Right forelimb (tissue), 1 donor: ENCODE measurements around the gene FNTB.
A peak's percentile ranks its signal among the peaks of the same experiment; 100 is the strongest.

ENCODE experiments used
- DNase-seq: peaks from one replicate; pipeline ENCODE4 v3.0.0-alpha.2; 2018

The FNTB gene

GRCh38 chr14:64986648-64987437 is at the start of gene FNTB:
Gene FNTB, plus strand, starts transcription at chr14:64986895. Its CDS starts 59 bp downstream, at chr14:64986954.
- peak; percentile 98 for DNase-seq

DNA sequence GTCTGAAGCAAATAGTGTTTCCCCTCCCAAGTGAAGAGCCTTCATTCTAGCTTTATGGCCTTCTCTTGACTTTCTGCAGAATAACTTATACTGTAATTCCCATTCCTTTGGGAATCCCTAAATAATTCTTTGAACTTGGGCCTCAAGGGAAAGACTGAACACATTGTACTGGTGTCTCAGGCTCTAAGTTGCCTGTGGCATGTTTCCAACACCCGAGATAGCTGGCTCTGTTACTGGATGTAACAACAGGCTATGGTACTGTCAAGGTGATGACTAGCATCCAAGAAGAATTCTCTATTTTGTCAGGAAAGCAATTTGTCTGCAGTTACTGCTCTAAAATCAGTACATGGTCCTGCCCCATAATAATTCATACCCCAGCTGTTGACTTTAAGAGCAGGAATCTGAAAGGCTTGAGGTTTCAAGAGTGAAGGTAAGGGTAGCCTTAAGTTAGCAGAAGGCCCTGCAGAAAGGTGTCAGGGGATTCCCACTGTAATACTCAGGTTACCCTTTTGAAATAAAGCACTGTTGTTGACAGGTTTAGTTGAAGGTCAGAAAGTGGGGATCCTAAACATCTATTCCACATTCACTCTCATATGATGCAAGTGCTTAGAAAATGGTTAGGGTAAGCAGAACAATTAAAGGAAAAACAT is 49.4 kb upstream of the FNTB start:
- no peak for DNase-seq

DNA sequence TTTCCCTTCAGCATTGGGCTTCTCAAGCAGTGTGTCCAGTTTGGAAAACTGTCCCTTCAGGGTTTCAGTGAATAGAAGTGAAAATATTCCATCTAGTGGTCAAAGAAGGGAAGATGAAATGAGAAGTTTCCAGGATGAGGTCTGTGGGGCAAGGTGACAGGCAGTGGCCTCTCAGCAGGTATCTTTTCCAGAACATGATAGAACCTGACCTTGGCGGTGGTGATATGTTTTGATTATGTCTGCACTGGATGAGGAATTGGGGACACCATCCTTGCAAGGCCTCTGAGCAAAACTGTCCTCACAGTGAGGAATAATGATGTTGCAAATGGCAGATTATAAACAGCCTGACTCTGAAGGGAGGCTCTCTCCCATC is 48.9 kb upstream of the FNTB start:
- DNase-seq: no peak

GRCh38 chr14:64938972-64939816 is 47.5 kb upstream of the FNTB start:
- DNase-seq: no peak

DNA sequence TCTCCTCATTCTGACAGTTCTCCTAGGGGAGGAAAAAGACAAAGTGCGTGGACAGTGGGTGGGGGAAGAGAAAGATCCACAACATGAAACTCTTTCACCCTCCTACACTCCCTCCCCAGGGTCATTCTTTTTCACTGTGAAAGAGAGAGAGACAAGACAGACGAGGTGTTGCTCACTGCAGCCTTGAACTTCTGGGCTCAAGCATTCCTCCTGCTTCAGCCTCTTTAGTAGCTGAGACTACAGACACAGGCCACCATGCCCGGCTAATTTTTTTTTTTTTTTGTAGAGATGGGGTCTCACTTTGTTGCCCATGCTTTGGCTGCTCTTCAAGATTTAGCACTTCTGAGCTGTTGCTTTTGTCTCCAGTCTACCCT is 46.9 kb upstream of the FNTB start:
- no peak for DNase-seq

DNA sequence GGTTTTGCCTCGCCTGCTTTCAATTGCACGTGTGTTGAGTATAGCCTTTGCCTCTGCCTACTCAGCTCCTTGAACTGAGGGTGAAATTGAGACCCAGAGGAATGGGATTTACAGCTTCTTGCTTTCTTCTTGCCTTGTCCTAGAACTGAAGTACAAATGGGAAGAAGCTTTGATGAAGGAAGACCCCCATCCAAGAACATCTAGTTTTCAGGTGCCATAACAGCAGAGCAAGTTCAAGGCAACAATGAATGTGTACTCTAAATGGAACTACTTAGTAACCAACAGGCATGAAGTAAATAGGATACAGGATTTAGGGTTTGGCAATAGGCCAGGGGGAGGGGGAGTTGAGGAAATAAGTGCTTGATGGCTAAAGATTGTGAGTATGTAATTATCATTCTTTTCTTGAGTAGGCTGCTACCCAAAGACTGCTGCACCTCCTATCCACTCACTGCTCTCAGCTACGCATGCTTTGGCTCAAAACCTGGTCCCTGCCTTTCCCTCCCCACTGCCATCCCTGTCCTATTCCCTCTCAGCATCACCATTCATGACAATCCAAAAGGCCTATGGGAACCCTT is 46.3 kb upstream of the FNTB start:
- no peak for DNase-seq

DNA sequence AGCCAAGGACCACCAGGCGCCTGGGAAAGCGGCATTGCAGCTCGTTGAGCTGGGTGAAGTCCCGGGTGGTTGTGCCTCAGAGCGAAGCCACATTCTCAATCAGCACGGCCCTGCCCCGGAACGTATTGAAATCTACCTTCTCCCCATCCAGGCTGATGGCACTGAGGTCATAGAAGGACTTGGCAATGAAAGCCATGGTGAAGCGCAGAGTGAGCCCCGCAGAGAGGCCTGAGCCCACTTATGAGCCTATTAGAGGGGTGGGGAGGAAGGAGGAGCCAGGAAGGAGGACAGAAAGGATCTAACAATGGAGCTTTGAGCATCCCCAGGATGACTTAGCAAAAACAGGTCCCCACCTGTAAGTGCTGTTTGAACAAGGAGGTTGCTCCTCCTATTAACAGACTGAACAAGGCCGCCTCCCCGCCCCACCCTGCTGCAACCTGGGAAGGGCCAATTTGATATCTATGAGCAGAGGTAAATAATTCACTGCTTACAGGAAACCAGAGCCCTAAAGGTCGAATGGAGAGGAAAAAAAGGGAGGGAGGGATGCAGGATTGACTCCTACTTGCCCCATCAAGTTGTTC is 44.1 kb upstream of the FNTB start, which contains the start of gene GPX2:
GPX2 (minus strand) TSS at position 215 of the 581 bp plus-strand sequence; CDS start at position 196, 19 bp downstream.
- no peak for DNase-seq

- DNase-seq: no peak
Observed at GRCh38 chr14:64943556-64943955, 43.1 kb upstream of the FNTB start.

DNA sequence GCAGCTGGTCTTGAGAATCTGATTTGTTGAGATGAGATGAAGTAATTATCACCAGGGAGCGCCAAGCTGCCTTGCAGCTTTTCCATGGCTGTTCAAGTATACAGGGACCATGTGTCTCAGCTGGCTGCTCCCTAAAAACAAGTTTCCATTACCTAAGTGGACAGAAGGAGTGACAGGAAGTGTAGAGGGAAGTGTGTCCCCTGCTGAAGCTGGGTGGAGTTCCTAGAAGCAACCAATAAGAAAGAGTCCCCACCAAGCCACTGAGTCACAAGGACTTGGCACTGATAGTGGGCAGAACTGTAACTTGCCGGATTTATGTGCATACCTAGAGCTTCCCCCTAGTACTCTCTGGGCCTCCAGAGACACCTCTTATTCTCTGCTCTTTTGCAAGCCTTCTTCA is 42.7 kb upstream of the FNTB start:
- DNase-seq: no peak

DNA sequence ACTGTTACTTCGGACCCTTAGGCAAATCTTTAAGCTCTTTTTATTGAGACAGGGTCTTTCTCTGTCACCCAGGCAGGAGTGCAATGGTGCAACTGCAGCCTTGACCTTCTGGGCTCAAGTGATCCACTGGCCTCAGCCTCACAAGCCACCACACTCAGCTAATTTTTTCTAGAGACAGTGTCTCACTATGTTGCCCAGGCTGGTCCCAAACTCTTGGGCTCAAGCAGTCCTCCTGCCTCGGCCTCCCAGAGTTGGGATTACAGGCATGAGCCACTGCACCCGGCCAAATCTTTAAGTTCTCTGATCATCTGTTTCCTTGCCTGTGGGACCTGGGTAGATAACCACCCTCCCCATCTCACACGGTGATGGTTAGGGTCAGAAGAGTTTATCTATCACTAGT is 41.8 kb upstream of the FNTB start:
- no peak for DNase-seq

DNA sequence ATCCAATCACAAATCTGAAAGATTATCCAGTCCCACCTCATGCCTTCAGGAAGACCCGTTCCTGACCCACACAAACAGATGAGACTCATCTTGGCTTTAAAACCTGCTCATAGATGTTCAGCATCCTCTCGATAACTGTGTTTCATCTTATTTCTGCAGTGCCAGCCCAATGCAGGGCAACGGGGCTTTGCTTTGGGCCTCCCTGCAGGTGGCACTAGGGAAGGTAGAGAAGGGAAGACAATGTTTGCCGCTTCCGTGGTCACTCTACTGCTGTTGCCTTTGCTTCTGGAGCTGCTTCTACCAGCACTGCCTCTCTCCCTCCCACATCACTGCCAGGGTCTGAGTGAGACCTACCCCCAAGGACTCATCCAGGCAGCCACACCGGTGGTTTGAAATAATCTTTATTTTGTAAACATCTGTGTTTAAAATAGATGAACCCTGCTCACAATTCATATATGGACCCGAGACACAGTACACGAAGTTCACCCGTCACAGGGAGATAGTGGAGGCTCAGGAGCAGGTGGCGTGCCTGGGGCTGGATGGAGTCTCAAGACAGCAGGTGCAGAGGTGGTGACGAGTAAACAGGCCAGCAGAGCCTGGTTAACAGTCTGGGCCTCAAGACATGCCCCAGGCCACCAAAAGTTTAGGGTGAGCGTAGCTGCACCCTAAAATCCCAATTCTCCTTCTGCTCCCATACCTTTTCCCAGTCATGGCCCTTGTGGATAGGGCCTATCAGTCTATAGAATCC is 41.1 kb upstream of the FNTB start:
- no peak for DNase-seq

- DNase-seq: no peak
Observed at GRCh38 chr14:64946310-64947045, 40.2 kb upstream of the FNTB start.

DNA sequence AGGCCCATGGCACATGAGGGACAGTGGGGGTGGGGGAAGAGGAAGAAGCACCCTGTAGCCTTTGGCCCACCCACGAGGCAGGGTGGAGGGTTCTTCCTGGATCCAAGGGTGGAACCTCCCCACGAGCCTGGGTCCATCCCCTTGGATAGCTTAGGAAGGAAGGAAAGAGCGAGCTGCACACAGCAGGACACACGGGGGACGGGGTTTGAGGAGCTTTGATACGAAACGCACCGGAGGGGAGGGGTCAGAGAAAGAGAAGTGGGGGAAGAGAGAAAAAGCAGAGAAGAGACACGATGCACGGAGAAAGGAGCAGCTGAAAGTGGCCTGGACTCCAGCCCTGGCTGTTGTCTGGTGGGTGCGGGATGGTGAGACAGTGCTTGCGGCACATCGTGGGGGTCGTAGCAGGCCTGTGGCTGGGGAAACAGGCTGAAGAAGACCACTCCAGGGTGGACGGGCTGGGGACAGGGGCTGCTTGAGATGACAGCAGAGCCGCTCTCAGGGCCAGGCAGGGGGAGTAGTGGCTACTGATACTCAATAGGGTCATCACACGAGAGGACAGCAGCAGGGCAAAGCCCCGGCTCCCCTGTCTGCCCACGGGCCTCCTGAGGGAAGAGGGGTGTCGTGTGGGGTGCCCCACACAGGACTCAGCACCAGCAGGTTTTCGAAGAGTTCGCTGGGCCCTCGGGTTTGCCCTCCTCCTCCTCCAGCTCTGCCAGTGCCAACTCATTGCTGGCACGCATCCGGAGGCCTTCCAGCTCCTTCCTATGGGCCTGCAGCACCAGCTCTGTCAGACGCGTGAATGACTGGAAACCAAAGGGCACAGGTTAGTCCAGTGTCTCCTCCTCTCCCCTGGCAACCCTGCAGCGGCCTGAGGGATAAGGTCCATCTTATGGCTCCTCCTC is 38.7 kb upstream of the FNTB start:
- no peak for DNase-seq

GRCh38 chr14:64948612-64949210 is 38.0 kb upstream of the FNTB start:
- DNase-seq: no peak

DNA sequence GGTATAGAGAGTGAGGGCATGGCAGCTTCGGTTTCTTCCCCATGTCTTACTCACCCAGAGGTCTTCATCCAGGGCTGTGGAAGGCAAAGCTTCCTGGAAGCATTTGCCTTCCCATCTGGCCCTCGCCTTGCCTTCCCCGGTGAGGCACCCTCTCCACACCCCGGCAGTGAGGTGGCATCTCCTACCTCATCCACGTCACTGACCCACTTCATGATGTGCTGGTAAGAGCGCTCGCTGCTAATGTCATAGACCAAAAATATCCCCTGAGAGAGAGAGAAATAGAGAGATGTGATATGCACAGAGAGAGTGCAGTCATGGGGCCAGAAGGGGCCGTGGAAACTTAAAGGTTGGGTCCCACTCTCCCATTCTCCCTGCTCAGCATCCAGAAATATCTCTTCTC is 35.8 kb upstream of the FNTB start:
- DNase-seq: no peak

- no peak for DNase-seq
Observed at GRCh38 chr14:64951291-64951690, 35.4 kb upstream of the FNTB start.

DNA sequence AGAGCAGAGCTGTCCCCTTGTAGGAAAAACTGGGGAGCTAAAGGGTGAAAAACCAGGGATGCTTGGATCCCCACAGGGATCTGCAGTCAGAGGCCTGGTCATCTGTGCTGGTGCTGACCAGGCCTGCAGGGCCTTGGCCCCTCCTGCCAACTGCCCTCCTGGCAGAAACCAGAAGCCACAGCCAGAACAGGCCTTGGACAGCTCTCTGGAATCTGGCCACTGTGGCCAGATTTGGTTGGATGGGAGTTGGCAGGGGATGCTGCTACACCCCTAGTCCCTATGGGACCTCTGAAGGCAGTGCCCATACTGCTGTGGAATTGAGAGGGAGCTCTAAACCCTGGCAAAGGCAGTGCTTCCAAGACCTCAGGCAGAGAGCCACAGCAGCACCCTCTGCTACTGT is 35.0 kb upstream of the FNTB start:
- no peak for DNase-seq

GRCh38 chr14:64952598-64953309 is 33.9 kb upstream of the FNTB start:
- no peak for DNase-seq

- DNase-seq: no peak
Observed at GRCh38 chr14:64953310-64953654, 33.4 kb upstream of the FNTB start.
